Superior temporal gyrus (tissue), 1 donor: ENCODE results near the gene KYNU.
A peak's percentile ranks its signal among the peaks of the same experiment; 100 is the strongest.
"Not testable (repeated sequence)": the region's sequence is repeated elsewhere in the genome, so short reads cannot be mapped to it uniquely, and the experiment has no call there.

Source experiments
- DNase-seq: peaks from one replicate; pipeline ENCODE4 v3.0.0-alpha.2; 2016; ENCODE audit errors: extremely low spot score

KYNU gene

GRCh38 chr2:143026411-143027054 is 149.1 kb downstream of the KYNU start:
- DNase-seq = no peak

GRCh38 chr2:143029141-143029540 is 151.7 kb downstream of the KYNU start:
- no peak for DNase-seq

- no peak for DNase-seq
Observed at GRCh38 chr2:143030127-143030526, 152.7 kb downstream of the KYNU start.

GRCh38 chr2:143034292-143035074 is 157.0 kb downstream of the KYNU start:
- peak; percentile 96 for DNase-seq

GRCh38 chr2:143051465-143051864 is 174.0 kb downstream of the KYNU start:
- DNase-seq = no peak

GRCh38 chr2:143053437-143053836 is 176.0 kb downstream of the KYNU start:
- DNase-seq = not testable (repeated sequence)

- DNase-seq = no peak
Observed at GRCh38 chr2:143056550-143056949, 179.1 kb downstream of the KYNU start.

- DNase-seq = no peak
Observed at GRCh38 chr2:143058851-143059250, 181.4 kb downstream of the KYNU start.

- DNase-seq = no peak
Observed at GRCh38 chr2:143063612-143064200, 186.2 kb downstream of the KYNU start.

GRCh38 chr2:143068094-143068493 is 190.6 kb downstream of the KYNU start:
- no peak for DNase-seq

GRCh38 chr2:143068509-143068908 is 191.0 kb downstream of the KYNU start:
- DNase-seq = no peak

GRCh38 chr2:143070704-143071103 is 193.2 kb downstream of the KYNU start:
- no peak for DNase-seq

- DNase-seq = no peak
Observed at GRCh38 chr2:143071185-143071876, 193.9 kb downstream of the KYNU start.

- DNase-seq = not testable (repeated sequence)
Observed at GRCh38 chr2:143074913-143075312, 197.4 kb downstream of the KYNU start.

- no peak for DNase-seq
Observed at GRCh38 chr2:143075711-143076110, 198.2 kb downstream of the KYNU start.

GRCh38 chr2:143078104-143078503 is 200.6 kb downstream of the KYNU start:
- DNase-seq = no peak

GRCh38 chr2:143081616-143082015 is 204.2 kb downstream of the KYNU start:
- DNase-seq = no peak

- DNase-seq = no peak
Observed at GRCh38 chr2:143083636-143084035, 206.2 kb downstream of the KYNU start.

GRCh38 chr2:143084462-143084861 is 207.0 kb downstream of the KYNU start:
- DNase-seq = no peak

- no peak for DNase-seq
Observed at GRCh38 chr2:143085125-143085784, 207.8 kb downstream of the KYNU start.

- DNase-seq = no peak
Observed at GRCh38 chr2:143087033-143087432, 209.6 kb downstream of the KYNU start.

- DNase-seq = no peak
Observed at GRCh38 chr2:143088388-143088787, 210.9 kb downstream of the KYNU start.
